Testis (tissue), 3 donors: ENCODE measurements around the gene UBASH3B. TPM values are rescaled to one million over a fixed set of nuclear protein-coding genes. Genes with fewer than 3 reads are reported as not detected.
A peak's percentile ranks its signal among the peaks of the same experiment; 100 is the strongest.

Source experiments
- DNase-seq: peaks from one replicate; pipeline ENCODE4 v3.0.0-alpha.2; 2019
- H3K27ac ChIP-seq, 2 donors: fragments of 200-600 bp; sonication (generic); one replicate each; pipeline ENCODE4 v1.5.1; 2019
- H3K27me3 ChIP-seq: fragments of 200-600 bp; sonication (generic); one replicate; pipeline ENCODE4 v1.5.1; 2019
- H3K36me3 ChIP-seq: fragments of 200-600 bp; sonication (generic); one replicate; pipeline ENCODE4 v1.5.1; 2017; ENCODE audit warnings: low read depth; ENCODE audit errors: missing control alignments
- H3K4me1 ChIP-seq: fragments of 200-600 bp; sonication (generic); one replicate; pipeline ENCODE4 v1.5.1; 2019
- H3K4me3 ChIP-seq, 2 donors: fragments of 200-600 bp; sonication (generic); one replicate each; pipeline ENCODE4 v1.5.1; 2017 to 2019
- H3K9me3 ChIP-seq: fragments of 200-600 bp; sonication (generic); one replicate; pipeline ENCODE4 v1.5.1; 2017
- POLR2A ChIP-seq: fragments of 450-650 bp; IDR thresholded peaks from one replicate; pipeline ENCODE4 v1.6.1; 2017; ENCODE audit warnings: antibody characterized with exemption, mild to moderate bottlenecking, moderate library complexity
- WGBS, 2 donors: methylation state at CpG; one replicate each; pipeline ENCODE4 v1.1.5; 2018; 5-methylcytosine and 5-hydroxymethylcytosine counted together
- intact Hi-C: fragments of 100-400 bp; cut with DNase I; formaldehyde crosslinking; loops from one replicate; pipeline ENCODE4 v1.15.1; 2023; ENCODE audit warnings: low total_unique reads
- polyA plus RNA-seq: library from polyadenylated mRNA; stranded (reverse); fragments of 350-450 nt; fragmentation: Illumina TruSeq; extraction: RNeasy Lipid Tissue Mini Kit (QIAGEN cat#74804); gene quantifications from one replicate; pipeline ENCODE4 v1.2.3, GENCODE V29; 2014; ENCODE audit warnings: low read depth, low replicate concordance; ENCODE audit not compliant: insufficient read depth
- total RNA-seq, 2 donors: library from RNA; depleted of rRNA; stranded (reverse); fragments of >200 nt; gene quantifications; one replicate each; pipeline ENCODE4 v1.2.3, GENCODE V29; 2016
- TF ChIP-seq, protein P1 (sequence below), 3 experiments: fragments of 450-650 bp in 2 of 3; fragments of 200-600 bp in 1 of 3; sonication (generic) in 1 of 3; IDR thresholded peaks; one replicate each; pipeline ENCODE4 v1.5.1; 2016 to 2019; ENCODE audit warnings: antibody characterized with exemption in 3 of 3, mild to moderate bottlenecking in 2 of 3, moderate library complexity in 1 of 3

Gene UBASH3B
- total and polyA plus RNA-seq, 3 donors from 2014 or later, result 3.9 to 20.4 (median 14.6) TPM

DNA sequence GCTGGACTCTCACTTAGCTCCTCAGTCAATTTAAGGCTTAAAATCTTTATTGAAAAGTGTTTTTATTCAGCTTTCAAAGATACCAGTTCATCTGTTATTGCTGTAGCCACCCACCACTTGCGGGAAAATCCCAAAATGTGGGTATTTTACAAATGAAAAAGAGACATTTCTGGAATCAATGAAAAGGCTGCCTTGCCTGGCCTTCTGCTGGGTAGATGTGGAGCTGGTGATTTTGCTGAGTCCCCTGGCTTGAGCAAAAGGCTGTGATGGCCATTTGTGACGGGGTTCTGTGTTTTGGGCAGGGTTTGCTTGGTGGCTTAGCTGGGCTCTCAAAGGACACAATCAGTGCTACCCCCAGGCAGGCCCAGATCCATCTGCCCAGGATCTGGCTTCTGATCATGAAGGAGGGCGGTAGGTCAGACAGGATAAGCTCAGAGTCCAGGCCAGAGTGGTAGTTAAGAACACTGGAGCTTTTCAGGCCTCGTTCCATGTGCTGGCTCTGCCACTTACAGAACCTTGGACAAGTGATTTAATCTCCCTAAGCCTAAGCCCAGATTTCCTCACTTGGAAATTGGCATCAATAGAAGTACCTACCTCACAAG, 36.1 kb downstream of the UBASH3B start:
- 72 to 77% methylated on average over 4 of the region's 4 CpGs for WGBS, 2 donors
- no peaks in the 10 kb centered on the region for H3K27me3 ChIP-seq
- peak overlapping the region; percentile 15 to 74 for H3K27ac ChIP-seq
- intact Hi-C loops, result no loop called here
- H3K36me3 ChIP-seq, result no peaks in the 10 kb centered on the region
- TF ChIP-seq POLR2A, result no peak
- TF ChIP-seq, protein P1, sequence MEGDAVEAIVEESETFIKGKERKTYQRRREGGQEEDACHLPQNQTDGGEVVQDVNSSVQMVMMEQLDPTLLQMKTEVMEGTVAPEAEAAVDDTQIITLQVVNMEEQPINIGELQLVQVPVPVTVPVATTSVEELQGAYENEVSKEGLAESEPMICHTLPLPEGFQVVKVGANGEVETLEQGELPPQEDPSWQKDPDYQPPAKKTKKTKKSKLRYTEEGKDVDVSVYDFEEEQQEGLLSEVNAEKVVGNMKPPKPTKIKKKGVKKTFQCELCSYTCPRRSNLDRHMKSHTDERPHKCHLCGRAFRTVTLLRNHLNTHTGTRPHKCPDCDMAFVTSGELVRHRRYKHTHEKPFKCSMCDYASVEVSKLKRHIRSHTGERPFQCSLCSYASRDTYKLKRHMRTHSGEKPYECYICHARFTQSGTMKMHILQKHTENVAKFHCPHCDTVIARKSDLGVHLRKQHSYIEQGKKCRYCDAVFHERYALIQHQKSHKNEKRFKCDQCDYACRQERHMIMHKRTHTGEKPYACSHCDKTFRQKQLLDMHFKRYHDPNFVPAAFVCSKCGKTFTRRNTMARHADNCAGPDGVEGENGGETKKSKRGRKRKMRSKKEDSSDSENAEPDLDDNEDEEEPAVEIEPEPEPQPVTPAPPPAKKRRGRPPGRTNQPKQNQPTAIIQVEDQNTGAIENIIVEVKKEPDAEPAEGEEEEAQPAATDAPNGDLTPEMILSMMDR (IDR thresholded peaks at IDR 0.05), result no peak
- no peaks in the 10 kb centered on the region for H3K4me1 ChIP-seq
- DNase-seq, result no peak
- no peaks in the 10 kb centered on the region for H3K9me3 ChIP-seq
- no peak overlapping the region for H3K4me3 ChIP-seq

DNA sequence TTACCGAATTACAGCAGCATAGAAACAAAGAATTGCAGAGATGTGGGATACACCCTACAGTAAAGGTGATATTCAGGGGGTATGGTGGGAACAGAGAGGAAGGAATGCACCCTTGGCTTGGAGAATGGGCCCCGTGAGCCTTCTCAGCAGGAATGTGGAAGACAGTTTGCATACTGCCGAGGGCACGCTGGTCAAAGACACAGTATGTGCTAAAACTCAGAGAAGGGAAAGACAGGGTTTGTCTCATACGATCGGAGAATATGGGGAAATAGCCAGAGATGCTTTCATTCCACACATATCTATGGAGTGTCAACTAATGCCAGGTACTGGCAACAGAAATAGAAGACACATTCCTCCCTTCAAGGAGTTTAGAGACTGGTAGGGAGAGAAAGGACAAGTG, 36.9 kb downstream of the UBASH3B start:
- no peak for DNase-seq
- Histone ChIP-seq H3K9me3 (no peaks in the 10 kb centered on the region), H3K27me3 (no peaks in the 10 kb centered on the region), H3K36me3 (no peaks in the 10 kb centered on the region), H3K4me1 (no peaks in the 10 kb centered on the region), H3K4me3 (no peak overlapping the region), H3K27ac (no peak overlapping the region)
- WGBS, 2 donors, result 71 to 79% methylated on average over 6 of the region's 6 CpGs
- intact Hi-C loops, result no loop called here
- TF ChIP-seq, protein P1 (IDR thresholded peaks at IDR 0.05), result no peak
- no peak for TF ChIP-seq POLR2A

DNA sequence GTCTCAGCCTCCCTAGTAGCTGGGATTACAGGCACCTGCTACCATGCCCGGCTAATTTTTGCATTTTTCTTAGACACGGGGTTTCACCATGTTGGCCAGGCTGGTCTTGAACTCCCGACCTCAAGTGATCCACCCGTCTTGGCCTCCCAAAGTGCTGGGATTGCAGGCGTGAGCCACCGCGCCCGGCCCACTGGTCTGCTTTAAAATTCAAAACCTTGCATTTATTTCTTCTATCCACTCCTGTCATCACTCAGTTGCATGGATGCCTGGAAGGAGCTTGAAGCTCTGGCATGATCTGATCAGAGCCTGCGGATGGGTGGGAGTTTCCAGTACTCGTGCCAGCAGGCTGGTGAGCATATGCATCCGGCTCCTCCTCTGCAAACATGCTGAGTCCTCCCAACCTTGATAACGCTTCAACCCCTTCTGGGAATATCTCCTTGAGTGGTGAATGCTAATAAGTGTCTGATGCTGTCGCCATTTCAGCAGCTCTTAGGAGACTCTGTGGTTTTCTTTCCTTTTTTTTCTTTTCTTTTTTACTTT, 39.6 kb downstream of the UBASH3B start:
- Histone ChIP-seq H3K9me3 (no peaks in the 10 kb centered on the region), H3K27ac (no peak overlapping the region), H3K4me3 (no peak overlapping the region), H3K4me1 (no peaks in the 10 kb centered on the region), H3K36me3 (no peaks in the 10 kb centered on the region), H3K27me3 (no peaks in the 10 kb centered on the region)
- intact Hi-C loops, result no loop called here
- DNase-seq, result peak; percentile 71
- TF ChIP-seq POLR2A, result no peak
- TF ChIP-seq, protein P1 (IDR thresholded peaks at IDR 0.05), result no peak
- 81% methylated on average over 13 of the region's 13 CpGs for WGBS, 2 donors

DNA sequence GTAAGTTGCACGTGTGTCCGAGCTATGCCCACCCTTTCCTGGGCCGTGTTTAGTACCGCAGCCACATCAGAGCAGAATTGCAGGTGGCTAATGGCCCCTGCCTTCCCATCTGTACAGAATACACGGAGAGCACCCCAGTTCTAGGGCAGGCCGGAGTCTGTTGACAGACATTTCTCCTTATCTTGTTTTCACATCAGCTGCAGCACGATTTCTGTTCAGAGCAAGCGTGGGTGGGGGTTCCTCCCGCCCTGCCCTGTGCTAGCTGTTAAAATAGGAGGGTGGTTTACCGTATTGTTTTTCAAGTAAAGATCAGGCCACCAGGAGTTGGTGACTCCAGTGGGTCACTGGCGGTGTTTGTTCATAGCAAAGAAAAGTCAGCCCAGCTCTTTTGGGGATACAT, 41.1 kb downstream of the UBASH3B start:
- TF ChIP-seq, protein P1 (IDR thresholded peaks at IDR 0.05), result no peak
- TF ChIP-seq POLR2A, result no peak
- no peak overlapping the region for H3K27ac ChIP-seq
- H3K4me3 ChIP-seq, result no peak overlapping the region
- WGBS, 2 donors, result 79 to 87% methylated on average over 11 of the region's 11 CpGs
- DNase-seq, result no peak
- no peaks in the 10 kb centered on the region for H3K27me3 ChIP-seq
- no peaks in the 10 kb centered on the region for H3K4me1 ChIP-seq
- H3K36me3 ChIP-seq, result no peaks in the 10 kb centered on the region
- intact Hi-C loops, result no loop called here
- no peaks in the 10 kb centered on the region for H3K9me3 ChIP-seq

DNA sequence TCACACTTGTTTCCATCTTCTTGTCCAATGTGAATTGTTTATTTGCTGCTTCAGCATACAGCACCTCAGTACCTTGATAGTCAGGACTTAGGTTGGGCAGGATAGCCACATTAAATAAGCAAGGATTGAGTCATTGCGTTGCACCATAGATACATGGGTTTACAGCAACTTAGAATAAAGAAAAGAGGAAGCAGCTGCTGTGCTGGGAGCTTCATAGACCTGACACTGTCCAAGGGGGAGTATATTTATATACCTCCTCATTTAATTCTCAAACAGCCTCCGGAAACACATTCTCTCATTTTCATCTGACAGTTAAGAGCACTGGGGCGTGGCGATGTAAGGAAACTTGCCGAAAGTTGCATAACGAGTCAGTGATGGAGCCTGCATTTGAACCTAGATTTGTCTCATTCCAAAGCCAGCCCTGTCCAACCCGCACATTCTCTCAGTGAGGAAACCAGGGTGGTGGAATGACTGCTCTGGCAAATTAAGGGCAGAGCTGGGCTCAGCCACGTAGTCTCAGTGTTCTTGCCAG, 42.2 kb downstream of the UBASH3B start:
- TF ChIP-seq, protein P1 (IDR thresholded peaks at IDR 0.05), result no peak
- no peak for TF ChIP-seq POLR2A
- H3K9me3 ChIP-seq, result no peaks in the 10 kb centered on the region
- no peak overlapping the region for H3K4me3 ChIP-seq
- 79 to 89% methylated on average over 8 of the region's 8 CpGs for WGBS, 2 donors
- H3K27ac ChIP-seq, result no peak overlapping the region
- no peaks in the 10 kb centered on the region for H3K4me1 ChIP-seq
- no peak for DNase-seq
- no peaks in the 10 kb centered on the region for H3K27me3 ChIP-seq
- H3K36me3 ChIP-seq, result no peaks in the 10 kb centered on the region
- intact Hi-C loops, result no loop called here
